Trophoblast cell (in vitro differentiated cells and primary cell): ENCODE data around the gene TIMP3.
A peak's percentile ranks its signal among the peaks of the same experiment; 100 is the strongest.
"Not testable (repeated sequence)": the region's sequence is repeated elsewhere in the genome, so short reads cannot be mapped to it uniquely, and the experiment has no call there.

Experiments used
- DNase-seq, 2 donors: peaks; one replicate each; pipeline ENCODE4 v3.0.0-alpha.2; 2016
- H2AFZ ChIP-seq: 2 replicates; pipeline ENCODE4 v1.6.1; 2013; ENCODE audit warnings: low read length, moderate library complexity, mild to moderate bottlenecking; ENCODE audit not compliant: insufficient read depth, poor library complexity
- H2AK5ac ChIP-seq: 2 replicates; pipeline ENCODE4 v1.6.1; 2013; ENCODE audit warnings: mild to moderate bottlenecking, low read length
- H2BK120ac ChIP-seq: 2 replicates; pipeline ENCODE4 v1.6.1; 2013; ENCODE audit warnings: low read length, mild to moderate bottlenecking, moderate library complexity; ENCODE audit not compliant: insufficient read depth, poor library complexity
- H2BK12ac ChIP-seq: 2 replicates; pipeline ENCODE4 v1.6.1; 2013; ENCODE audit warnings: mild to moderate bottlenecking, low read length, moderate library complexity
- H2BK5ac ChIP-seq: 2 replicates; pipeline ENCODE4 v1.6.1; 2013; ENCODE audit warnings: low read length, low read depth, moderate library complexity, mild to moderate bottlenecking; ENCODE audit not compliant: poor library complexity
- H3K14ac ChIP-seq: 2 replicates; pipeline ENCODE4 v1.6.1; 2013; ENCODE audit warnings: mild to moderate bottlenecking, low read length
- H3K18ac ChIP-seq: 2 replicates; pipeline ENCODE4 v1.6.1; 2013; ENCODE audit warnings: mild to moderate bottlenecking, low read length
- H3K23ac ChIP-seq: 2 replicates; pipeline ENCODE4 v1.6.1; 2013; ENCODE audit warnings: low read length
- H3K27ac ChIP-seq: 2 replicates; pipeline ENCODE4 v1.5.1; 2013; ENCODE audit warnings: low read depth, mild to moderate bottlenecking, inconsistent platforms, low read length, moderate library complexity
- H3K27me3 ChIP-seq: 2 replicates; pipeline ENCODE4 v1.6.1; 2013; ENCODE audit warnings: inconsistent platforms, mild to moderate bottlenecking, low read length, moderate library complexity; ENCODE audit not compliant: insufficient read depth
- H3K36me3 ChIP-seq, 2 experiments: 1 replicate in 1 of 2; 2 replicates in 1 of 2; pipeline ENCODE4 v1.6.1; 2013; ENCODE audit warnings: low read length in 2 of 2, mild to moderate bottlenecking in 2 of 2, moderate library complexity in 1 of 2; ENCODE audit not compliant: insufficient read depth in 2 of 2, control insufficient read depth in 1 of 2
- H3K4ac ChIP-seq: 2 replicates; pipeline ENCODE4 v1.6.1; 2013; ENCODE audit warnings: low read depth, mild to moderate bottlenecking, low read length, moderate library complexity
- H3K4me1 ChIP-seq, 2 experiments: 1 replicate in 1 of 2; 2 replicates in 1 of 2; pipeline ENCODE4 v1.6.1; 2013; ENCODE audit warnings: low read length in 2 of 2, mild to moderate bottlenecking in 2 of 2, moderate library complexity in 1 of 2; ENCODE audit not compliant: insufficient read depth in 2 of 2, control insufficient read depth in 1 of 2
- H3K4me2 ChIP-seq: 2 replicates; pipeline ENCODE4 v1.6.1; 2013; ENCODE audit warnings: inconsistent platforms, mild to moderate bottlenecking, low read length, moderate library complexity
- H3K4me3 ChIP-seq: 2 replicates; pipeline ENCODE4 v1.5.1; 2013; ENCODE audit warnings: mild to moderate bottlenecking, low read depth, low read length, inconsistent platforms
- H3K79me1 ChIP-seq: one replicate; pipeline ENCODE4 v1.6.1; 2013; ENCODE audit warnings: low read length
- H3K79me2 ChIP-seq: 2 replicates; pipeline ENCODE4 v1.6.1; 2013; ENCODE audit warnings: low read length, mild to moderate bottlenecking; ENCODE audit not compliant: control insufficient read depth, insufficient read depth, poor library complexity
- H3K9ac ChIP-seq: 2 replicates; pipeline ENCODE4 v1.6.1; 2013; ENCODE audit warnings: mild to moderate bottlenecking, low read length
- H3K9me3 ChIP-seq: 2 replicates; pipeline ENCODE4 v1.6.1; 2013; ENCODE audit warnings: low read depth, mild to moderate bottlenecking, control low read depth, inconsistent platforms, low read length; ENCODE audit not compliant: insufficient read depth
- H4K12ac ChIP-seq: 2 replicates; pipeline ENCODE4 v1.6.1; 2013; ENCODE audit warnings: low read depth, mild to moderate bottlenecking, low read length, moderate library complexity
- H4K8ac ChIP-seq: 2 replicates; pipeline ENCODE4 v1.6.1; 2013; ENCODE audit warnings: low read depth, mild to moderate bottlenecking, low read length, moderate library complexity
- H4K91ac ChIP-seq: one replicate; pipeline ENCODE4 v1.6.1; 2013; ENCODE audit warnings: low read depth, mild to moderate bottlenecking, low read length, moderate library complexity
- WGBS: extraction: QIAGEN DNeasy Blood & Tissue Kit; methylation state at CpG from one replicate; pipeline ENCODE4 v1.1.7; 2013; ENCODE audit warnings: missing lambda C conversion rate; ENCODE audit not compliant: insufficient read length, insufficient coverage; ENCODE audit errors: extremely low coverage; 5-methylcytosine and 5-hydroxymethylcytosine counted together

The TIMP3 gene

DNA sequence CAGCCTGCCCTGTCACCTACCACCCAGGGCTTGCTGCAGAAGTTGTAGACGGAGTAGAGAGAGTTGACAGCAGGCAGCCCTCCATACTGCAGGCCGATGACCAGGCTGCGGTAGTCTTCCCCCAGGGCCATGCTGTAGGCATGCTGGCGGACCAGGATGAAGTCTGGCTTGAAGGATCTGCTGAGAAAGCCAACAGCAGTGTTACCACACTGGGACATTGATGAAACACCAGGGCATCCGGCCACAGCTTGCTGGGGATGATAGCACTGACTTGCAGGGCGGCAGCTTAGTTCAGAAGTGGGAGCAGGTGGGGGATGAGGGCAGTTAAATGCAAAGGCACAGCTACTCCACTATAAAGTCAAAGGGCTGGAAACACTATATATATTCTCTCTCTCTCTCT, 67.4 kb downstream of the TIMP3 start:
- Histone ChIP-seq H4K8ac (no peak overlapping the region), H3K9me3 (no peaks in the 10 kb centered on the region), H3K4ac (no peak overlapping the region), H3K79me1 (no peaks in the 10 kb centered on the region), H3K4me1 (peaks cover 2 to 3% of the 10 kb centered on the region in 2 experiments), H2BK5ac (no peak overlapping the region), H3K23ac (no peak overlapping the region), H4K91ac (no peak overlapping the region), H3K9ac (no peak overlapping the region), H3K4me3 (no peak overlapping the region), H3K79me2 (no peaks in the 10 kb centered on the region), H3K18ac (no peak overlapping the region), H3K27me3 (no peaks in the 10 kb centered on the region), H2AFZ (no peak overlapping the region), H2BK12ac (no peak overlapping the region), H3K36me3 (no peaks in the 10 kb centered on the region), H4K12ac (no peak overlapping the region), H3K4me2 (no peak overlapping the region), H3K27ac (no peak overlapping the region), H2AK5ac (no peak overlapping the region), H3K14ac (no peak overlapping the region), H2BK120ac (no peak overlapping the region)
- peak in 1 of 2 donors; percentile 68 for DNase-seq
- WGBS, result no CpG with 5 or more reads among the region's 6 CpGs

- no peaks in the 10 kb centered on the region for H3K9me3 ChIP-seq
- no peak overlapping the region for H2BK120ac ChIP-seq
- H3K4me3 ChIP-seq, result no peak overlapping the region
- H3K9ac ChIP-seq, result no peak overlapping the region
- H3K79me1 ChIP-seq, result no peaks in the 10 kb centered on the region
- no peak overlapping the region for H3K18ac ChIP-seq
- H3K4ac ChIP-seq, result no peak overlapping the region
- H3K23ac ChIP-seq, result no peak overlapping the region
- no peak overlapping the region for H3K27ac ChIP-seq
- H2BK12ac ChIP-seq, result no peak overlapping the region
- no peaks in the 10 kb centered on the region for H3K36me3 ChIP-seq
- no peak overlapping the region for H4K12ac ChIP-seq
- H2BK5ac ChIP-seq, result no peak overlapping the region
- no peaks in the 10 kb centered on the region for H3K4me1 ChIP-seq
- H4K8ac ChIP-seq, result no peak overlapping the region
- no peak overlapping the region for H3K14ac ChIP-seq
- no peaks in the 10 kb centered on the region for H3K27me3 ChIP-seq
- no peak overlapping the region for H3K4me2 ChIP-seq
- no peak overlapping the region for H2AK5ac ChIP-seq
- H3K79me2 ChIP-seq, result no peaks in the 10 kb centered on the region
- H4K91ac ChIP-seq, result no peak overlapping the region
- DNase-seq, result no peak
- no peak overlapping the region for H2AFZ ChIP-seq
These were observed 69.0 kb downstream of the TIMP3 start for GRCh38 chr22:32870474-32870873.

- not testable (repeated sequence) for DNase-seq, H2BK12ac ChIP-seq, H3K18ac ChIP-seq, H3K79me1 ChIP-seq, H3K4me3 ChIP-seq, H3K9me3 ChIP-seq, H3K4me2 ChIP-seq, H2AFZ ChIP-seq, H4K12ac ChIP-seq, H3K27me3 ChIP-seq, H4K91ac ChIP-seq, H3K4ac ChIP-seq, H2BK120ac ChIP-seq, H2AK5ac ChIP-seq, H3K14ac ChIP-seq, H4K8ac ChIP-seq, H3K9ac ChIP-seq, H3K23ac ChIP-seq, H3K79me2 ChIP-seq, H3K4me1 ChIP-seq, H3K36me3 ChIP-seq, H3K27ac ChIP-seq, H2BK5ac ChIP-seq
- WGBS, result no CpG with 5 or more reads among the region's 5 CpGs
These were observed 72.1 kb downstream of the TIMP3 start for GRCh38 chr22:32873604-32874003.

GRCh38 chr22:32874385-32874784, 72.9 kb downstream of the TIMP3 start:
- no peak overlapping the region for H3K4ac ChIP-seq
- H3K36me3 ChIP-seq, result no peaks in the 10 kb centered on the region
- H3K18ac ChIP-seq, result no peak overlapping the region
- no peak overlapping the region for H2BK120ac ChIP-seq
- no peak overlapping the region for H3K4me3 ChIP-seq
- no peak overlapping the region for H2AFZ ChIP-seq
- no CpG with 5 or more reads among the region's 4 CpGs for WGBS
- H2AK5ac ChIP-seq, result no peak overlapping the region
- no peak overlapping the region for H3K27ac ChIP-seq
- H4K8ac ChIP-seq, result no peak overlapping the region
- no peaks in the 10 kb centered on the region for H3K4me1 ChIP-seq
- no peak overlapping the region for H2BK5ac ChIP-seq
- no peaks in the 10 kb centered on the region for H3K27me3 ChIP-seq
- no peak overlapping the region for H3K23ac ChIP-seq
- H3K14ac ChIP-seq, result no peak overlapping the region
- H2BK12ac ChIP-seq, result no peak overlapping the region
- H3K9me3 ChIP-seq, result no peaks in the 10 kb centered on the region
- H3K79me1 ChIP-seq, result no peaks in the 10 kb centered on the region
- no peak for DNase-seq
- H4K91ac ChIP-seq, result no peak overlapping the region
- no peak overlapping the region for H3K9ac ChIP-seq
- H3K79me2 ChIP-seq, result no peaks in the 10 kb centered on the region
- H3K4me2 ChIP-seq, result no peak overlapping the region
- H4K12ac ChIP-seq, result no peak overlapping the region
